HFFc6 (cell line): ENCODE measurements around the gene MRC1. TPM values are rescaled to one million over a fixed set of nuclear protein-coding genes. Genes with fewer than 3 reads are reported as not detected.
"Not testable (repeated sequence)": the region's sequence is repeated elsewhere in the genome, so short reads cannot be mapped to it uniquely, and the experiment has no call there.

Experiments used
- DNase-seq: peaks from one replicate; pipeline ENCODE4 v3.0.0-alpha.2; 2018
- H3K27ac Mint-ChIP-seq: 2 replicates; pipeline ENCODE4 v1.8.0; 2020; ENCODE audit warnings: mild to moderate bottlenecking, mixed read lengths
- H3K27me3 Mint-ChIP-seq: 2 replicates; pipeline ENCODE4 v1.8.0; 2021; ENCODE audit warnings: mild to moderate bottlenecking, moderate library complexity, mixed read lengths; ENCODE audit not compliant: insufficient read depth
- H3K36me3 Mint-ChIP-seq: 2 replicates; pipeline ENCODE4 v1.8.0; 2021; ENCODE audit warnings: low read depth, mixed read lengths
- H3K4me1 Mint-ChIP-seq: 2 replicates; pipeline ENCODE4 v1.8.0; 2020; ENCODE audit warnings: low read depth, mixed read lengths
- H3K4me3 Mint-ChIP-seq: 2 replicates; pipeline ENCODE4 v1.8.0; 2020; ENCODE audit warnings: mild to moderate bottlenecking, moderate library complexity, mixed read lengths
- H3K9me3 Mint-ChIP-seq: 2 replicates; pipeline ENCODE4 v1.8.0; 2020; ENCODE audit warnings: mild to moderate bottlenecking, mixed read lengths
- CTCF ChIP-seq: fragments of 200-600 bp; sonication (generic); IDR thresholded peaks from 2 replicates; pipeline ENCODE4 v1.5.0; 2021; ENCODE audit warnings: antibody characterized with exemption, mild to moderate bottlenecking
- microRNA-seq: library from miRNA; unstranded; fragments of <30 nt; microRNA quantifications from one replicate; pipeline ENCODE4, GENCODE V29; 2019
- total RNA-seq, 6 experiments: library from RNA; stranded (reverse); fragmentation: NEBNext Ultra II Directional; extraction: Animal tissue kit (Norgen Biotek cat#: 25700); gene quantifications; 2 replicates in 1 of 6; 3 replicates in 5 of 6; pipeline ENCODE4 v1.2.3, GENCODE V29; 2021

MRC1 gene
- total RNA-seq, 6 experiments from 2014 or later, result 0.02 to 0.06 TPM; not detected in 4

GRCh38 chr10:17951868-17952371, 142.8 kb downstream of the MRC1 start, which contains the start of gene SLC39A12:
TSS of gene SLC39A12 (plus strand) at chr10:17951918. CDS start at chr10:17953277, 1,359 bp downstream.
- Mint-ChIP-seq H3K4me3 (no peak within 1 kb of the TSS), H3K9me3 (peaks cover 6% of the 10 kb centered on the region; the same call in 1 of the 2 replicates), H3K27me3 (peaks cover 10% of the 10 kb centered on the region), H3K27ac (no peak within 1 kb of the TSS), H3K36me3 (0 out of 2 replicates have a peak, but pooled peaks cover 6% of the 10 kb centered on the region), H3K4me1 (peaks cover 9% of the 10 kb centered on the region)
- DNase-seq, result peak; percentile 46
- no peak for TF ChIP-seq CTCF

GRCh38 chr10:17954372-17954771, 145.2 kb downstream of the MRC1 start:
- not testable (repeated sequence) for H3K4me1 Mint-ChIP-seq, H3K9me3 Mint-ChIP-seq, H3K27ac Mint-ChIP-seq, H3K36me3 Mint-ChIP-seq, DNase-seq, H3K4me3 Mint-ChIP-seq
- peaks cover 13% of the 10 kb centered on the region for H3K27me3 Mint-ChIP-seq

GRCh38 chr10:17954861-17955260, 145.7 kb downstream of the MRC1 start:
- peaks cover 6% of the 10 kb centered on the region; the same call in 1 of the 2 replicates for H3K9me3 Mint-ChIP-seq
- peaks cover 14% of the 10 kb centered on the region for H3K27me3 Mint-ChIP-seq
- peaks cover 9% of the 10 kb centered on the region for H3K4me1 Mint-ChIP-seq
- TF ChIP-seq CTCF, result no peak
- H3K27ac Mint-ChIP-seq, result no peak overlapping the region
- H3K4me3 Mint-ChIP-seq, result no peak overlapping the region
- peak; percentile 5 for DNase-seq
- 0 out of 2 replicates have a peak, but pooled peaks cover 6% of the 10 kb centered on the region for H3K36me3 Mint-ChIP-seq

- Mint-ChIP-seq H3K9me3 (no peaks in the 10 kb centered on the region), H3K4me3 (no peak overlapping the region), H3K36me3 (no peaks in the 10 kb centered on the region), H3K4me1 (peaks cover 9% of the 10 kb centered on the region; the same call in 1 of the 2 replicates), H3K27ac (no peak overlapping the region), H3K27me3 (peaks cover 15% of the 10 kb centered on the region)
- no peak for DNase-seq
- TF ChIP-seq CTCF, result no peak
Observed at GRCh38 chr10:17958049-17958448, 148.9 kb downstream of the MRC1 start.

GRCh38 chr10:17959870-17960269, 150.7 kb downstream of the MRC1 start:
- peaks cover 9% of the 10 kb centered on the region; the same call in 1 of the 2 replicates for H3K4me1 Mint-ChIP-seq
- no peak overlapping the region for H3K4me3 Mint-ChIP-seq
- H3K9me3 Mint-ChIP-seq, result no peaks in the 10 kb centered on the region
- no peak overlapping the region for H3K27ac Mint-ChIP-seq
- TF ChIP-seq CTCF, result no peak
- no peak for DNase-seq
- H3K36me3 Mint-ChIP-seq, result no peaks in the 10 kb centered on the region
- H3K27me3 Mint-ChIP-seq, result peaks cover 19% of the 10 kb centered on the region

Small RNA genes lying within 50 kb of the gene (microRNA-seq; reads per million reads assigned to microRNA genes)
- not detected for gene MIR511

Other genes with a start within 250 kb of the MRC1 start
- gene HACD1, start 192.0 kb upstream of the MRC1 start, total RNA-seq, result 100 to 1,000 TPM in 3 of 6 experiments, 10 to 100 TPM in 3; 84.6 to 138 (median 100) TPM
- 10 to 100 TPM; 37.8 to 46.9 (median 43.2) TPM for gene STAM, start 165.2 kb upstream of the MRC1 start, total RNA-seq
- under 1 TPM; 0.07 to 0.20 (median 0.09) TPM for gene TMEM236, start 57.1 kb upstream of the MRC1 start, total RNA-seq
- not detected for gene SLC39A12, start 142.6 kb downstream of the MRC1 start, total RNA-seq